GM21390 (cell line): Measurements from ENCODE around the gene PPP1CB.
"Not testable (repeated sequence)": the region's sequence is repeated elsewhere in the genome, so short reads cannot be mapped to it uniquely, and the experiment has no call there.

Experiments used
- ATAC-seq: cut with Tn5 transposase; IDR thresholded peaks from one replicate; pipeline ENCODE4 v1.9.1; 2021; ENCODE audit not compliant: unreplicated experiment

Gene PPP1CB

GRCh38 chr2:28742619-28743018 is 9.0 kb upstream of the PPP1CB start:
- ATAC-seq = not testable (repeated sequence)

- no peak for ATAC-seq
These were observed 6.4 kb upstream of the PPP1CB start for GRCh38 chr2:28745225-28745624.

GRCh38 chr2:28745876-28746275 is 5.8 kb upstream of the PPP1CB start:
- ATAC-seq = no peak

- ATAC-seq = no peak
These were observed 5.1 kb upstream of the PPP1CB start for GRCh38 chr2:28746429-28747111.

GRCh38 chr2:28747714-28748113 is 3.9 kb upstream of the PPP1CB start:
- ATAC-seq = no peak

GRCh38 chr2:28748176-28748575 is 3.5 kb upstream of the PPP1CB start:
- no peak for ATAC-seq

GRCh38 chr2:28748941-28749340 is 2.7 kb upstream of the PPP1CB start:
- no peak for ATAC-seq

- ATAC-seq = no peak
These were observed 2.1 kb upstream of the PPP1CB start for GRCh38 chr2:28749526-28749925.

- ATAC-seq = no peak
These were observed 1.0 kb upstream of the PPP1CB start for GRCh38 chr2:28750316-28751251.

GRCh38 chr2:28751956-28752630 is 463 bp downstream of the PPP1CB start:
- peak; percentile 23 for ATAC-seq

GRCh38 chr2:28752631-28753376 is 1.2 kb downstream of the PPP1CB start:
- ATAC-seq = no peak

GRCh38 chr2:28754321-28754720 is 2.7 kb downstream of the PPP1CB start:
- ATAC-seq = no peak

GRCh38 chr2:28755421-28755820 is 3.8 kb downstream of the PPP1CB start:
- ATAC-seq = no peak

- no peak for ATAC-seq
These were observed 6.8 kb downstream of the PPP1CB start for GRCh38 chr2:28758459-28758858.

- ATAC-seq = no peak
These were observed 9.8 kb downstream of the PPP1CB start for GRCh38 chr2:28761420-28761819.

GRCh38 chr2:28764909-28765711 is 13.5 kb downstream of the PPP1CB start:
- ATAC-seq = no peak

GRCh38 chr2:28766070-28766469 is 14.4 kb downstream of the PPP1CB start:
- no peak for ATAC-seq

GRCh38 chr2:28767337-28767736 is 15.7 kb downstream of the PPP1CB start:
- ATAC-seq = no peak

- no peak for ATAC-seq
These were observed 16.8 kb downstream of the PPP1CB start for GRCh38 chr2:28768422-28768821.

- no peak for ATAC-seq
These were observed 17.3 kb downstream of the PPP1CB start for GRCh38 chr2:28768952-28769351.
